HL-60 (cell line): ENCODE data around the gene HIP1R.

ENCODE experiments used
- CTCF ChIP-seq: IDR thresholded peaks from one replicate; pipeline ENCODE4 v1.5.1; 2011; ENCODE audit warnings: low read length, control low read depth, inconsistent platforms; ENCODE audit not compliant: insufficient read depth
- POLR2AphosphoS5 ChIP-seq: IDR thresholded peaks from 2 replicates; pipeline ENCODE4 v1.6.1; 2012; ENCODE audit warnings: low read depth
- SPI1 ChIP-seq: IDR thresholded peaks from 2 replicates; pipeline ENCODE4 v1.6.1; 2012; ENCODE audit warnings: low read depth, mild to moderate bottlenecking, borderline replicate concordance

GRCh38 chr12:122846622-122847515, 11.6 kb downstream of the HIP1R start:
- TF ChIP-seq CTCF, result no peak
- no peak for TF ChIP-seq POLR2AphosphoS5
- TF ChIP-seq SPI1, result no peak
